GM18498 (cell line): Measurements from ENCODE around the gene CSF3R.
"Not testable (repeated sequence)": the region's sequence is repeated elsewhere in the genome, so short reads cannot be mapped to it uniquely, and the experiment has no call there.

Experiments used
- ATAC-seq: cut with Tn5 transposase; IDR thresholded peaks from one replicate; pipeline ENCODE4 v1.9.1; 2021; ENCODE audit warnings: mild to moderate bottlenecking, moderate library complexity; ENCODE audit not compliant: unreplicated experiment

Gene CSF3R

GRCh38 chr1:36513676-36514473 is 31.2 kb upstream of the CSF3R start:
- ATAC-seq: no peak

GRCh38 chr1:36512842-36513241 is 30.1 kb upstream of the CSF3R start:
- no peak for ATAC-seq

- no peak for ATAC-seq
Observed at GRCh38 chr1:36511804-36512798, 29.4 kb upstream of the CSF3R start.

GRCh38 chr1:36511220-36511619 is 28.5 kb upstream of the CSF3R start:
- not testable (repeated sequence) for ATAC-seq

- no peak for ATAC-seq
Observed at GRCh38 chr1:36510418-36510817, 27.7 kb upstream of the CSF3R start.

- ATAC-seq: no peak
Observed at GRCh38 chr1:36508257-36508656, 25.5 kb upstream of the CSF3R start.

GRCh38 chr1:36506276-36506920 is 23.7 kb upstream of the CSF3R start:
- ATAC-seq: no peak

GRCh38 chr1:36503733-36504132 is 21.0 kb upstream of the CSF3R start:
- ATAC-seq: no peak

GRCh38 chr1:36503159-36503558 is 20.4 kb upstream of the CSF3R start:
- ATAC-seq: no peak

- ATAC-seq: no peak
Observed at GRCh38 chr1:36502616-36503015, 19.9 kb upstream of the CSF3R start.

- ATAC-seq: not testable (repeated sequence)
Observed at GRCh38 chr1:36501911-36502310, 19.2 kb upstream of the CSF3R start.

GRCh38 chr1:36497207-36497606 is 14.5 kb upstream of the CSF3R start:
- no peak for ATAC-seq

GRCh38 chr1:36494971-36495370 is 12.3 kb upstream of the CSF3R start:
- ATAC-seq: no peak

GRCh38 chr1:36493524-36493923 is 10.8 kb upstream of the CSF3R start:
- ATAC-seq: no peak

- ATAC-seq: no peak
Observed at GRCh38 chr1:36492491-36492890, 9.8 kb upstream of the CSF3R start.

GRCh38 chr1:36489258-36490051 is 6.7 kb upstream of the CSF3R start:
- not testable (repeated sequence) for ATAC-seq

- no peak for ATAC-seq
Observed at GRCh38 chr1:36487906-36488305, 5.2 kb upstream of the CSF3R start.

- not testable (repeated sequence) for ATAC-seq
Observed at GRCh38 chr1:36487336-36487725, 4.6 kb upstream of the CSF3R start.

- ATAC-seq: no peak
Observed at GRCh38 chr1:36486439-36487335, 4.0 kb upstream of the CSF3R start.

- ATAC-seq: no peak
Observed at GRCh38 chr1:36486093-36486438, 3.4 kb upstream of the CSF3R start.
